Fibroblast of lung (primary cell): ENCODE measurements around the gene GNG12.

Experiments
- EZH2 ChIP-seq: IDR thresholded peaks from 2 replicates; pipeline ENCODE4 v1.5.1; 2012; ENCODE audit warnings: low read length, control low read depth, mild to moderate bottlenecking; ENCODE audit errors: missing control alignments
- TF ChIP-seq, protein P1 (sequence below), 2 donors: IDR thresholded peaks in 1 of 2; conservative IDR thresholded peaks in 1 of 2; 1 replicate in 1 of 2; 2 replicates in 1 of 2; pipeline ENCODE4 v1.5.1; 2011 to 2012; ENCODE audit warnings: low read length in 2 of 2, control low read depth in 1 of 2, inconsistent platforms in 1 of 2, low read depth in 1 of 2, mild to moderate bottlenecking in 1 of 2

DNA sequence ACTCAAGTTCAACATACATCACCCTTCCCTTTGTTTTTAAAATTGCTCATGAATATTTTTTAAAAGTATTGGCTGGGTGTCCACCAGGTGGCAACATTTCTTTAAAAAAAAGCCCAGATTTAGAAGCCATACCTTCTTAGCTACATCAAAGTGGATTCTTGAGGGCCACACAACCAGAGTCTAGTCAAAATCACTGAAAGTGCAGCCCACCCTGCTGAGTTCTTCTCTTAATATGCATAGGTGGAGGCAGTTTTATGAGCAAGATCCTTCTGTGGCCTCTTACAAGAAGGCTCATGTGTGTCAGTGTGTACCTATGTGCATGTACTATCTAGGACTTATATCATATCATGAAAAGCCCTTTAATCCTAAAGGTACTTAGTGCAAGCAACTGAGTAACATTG, 16.9 kb upstream of the GNG12 start:
- TF ChIP-seq, protein P1, sequence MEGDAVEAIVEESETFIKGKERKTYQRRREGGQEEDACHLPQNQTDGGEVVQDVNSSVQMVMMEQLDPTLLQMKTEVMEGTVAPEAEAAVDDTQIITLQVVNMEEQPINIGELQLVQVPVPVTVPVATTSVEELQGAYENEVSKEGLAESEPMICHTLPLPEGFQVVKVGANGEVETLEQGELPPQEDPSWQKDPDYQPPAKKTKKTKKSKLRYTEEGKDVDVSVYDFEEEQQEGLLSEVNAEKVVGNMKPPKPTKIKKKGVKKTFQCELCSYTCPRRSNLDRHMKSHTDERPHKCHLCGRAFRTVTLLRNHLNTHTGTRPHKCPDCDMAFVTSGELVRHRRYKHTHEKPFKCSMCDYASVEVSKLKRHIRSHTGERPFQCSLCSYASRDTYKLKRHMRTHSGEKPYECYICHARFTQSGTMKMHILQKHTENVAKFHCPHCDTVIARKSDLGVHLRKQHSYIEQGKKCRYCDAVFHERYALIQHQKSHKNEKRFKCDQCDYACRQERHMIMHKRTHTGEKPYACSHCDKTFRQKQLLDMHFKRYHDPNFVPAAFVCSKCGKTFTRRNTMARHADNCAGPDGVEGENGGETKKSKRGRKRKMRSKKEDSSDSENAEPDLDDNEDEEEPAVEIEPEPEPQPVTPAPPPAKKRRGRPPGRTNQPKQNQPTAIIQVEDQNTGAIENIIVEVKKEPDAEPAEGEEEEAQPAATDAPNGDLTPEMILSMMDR (conservative IDR thresholded peaks at IDR 0.05 in 1 of 2, IDR thresholded peaks at IDR 0.05 in 1 of 2; ENCODE audit: low read depth in 1 of 2, low read length in 2 of 2): peak; percentile 39 to 48
- no peak for TF ChIP-seq EZH2
